ENCODE results near the gene MAP3K4. TPM values are rescaled to one million over a fixed set of nuclear protein-coding genes. Genes with fewer than 3 reads are reported as not detected.

The MAP3K4 gene
- polyA plus RNA-seq, 1 donor from 2014 or later: 31.0 TPM

DNA sequence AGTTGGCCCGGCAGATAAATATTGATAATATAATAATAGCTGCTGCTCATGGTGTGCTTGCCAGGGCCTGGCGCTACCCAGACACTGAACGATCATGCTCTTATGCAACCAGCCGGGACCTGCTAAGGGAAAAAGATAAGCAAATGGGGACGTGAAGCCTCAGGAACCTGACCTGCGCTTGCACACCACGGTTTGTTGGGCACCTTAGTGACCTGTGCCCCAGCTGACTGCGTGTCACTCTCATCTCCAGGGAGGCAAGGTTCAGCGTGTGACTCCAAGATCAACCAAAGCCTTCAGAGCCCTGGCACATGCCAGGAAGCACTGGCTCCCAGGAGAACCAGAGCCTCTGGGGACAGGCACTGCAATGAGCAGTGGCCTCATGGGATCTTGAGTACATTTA is 171.2 kb downstream of the MAP3K4 start:
- Histone ChIP-seq H3K79me2 (replicated peaks; ENCODE audit: insufficient read depth, low read length) (peaks cover 6% of the 10 kb centered on the region), H3K4me3 (ENCODE audit: low read length) (no peak overlapping the region), H3K4me2 (ENCODE audit: low read length) (no peak overlapping the region), H4K20me1 (ENCODE audit: insufficient read depth) (no peaks in the 10 kb centered on the region), H3K9me2 (ENCODE audit: insufficient read depth, low read length) (no peaks in the 10 kb centered on the region), H3K27ac (ENCODE audit: low read length) (no peak overlapping the region), H2AFZ (ENCODE audit: low read depth, low read length) (no peak overlapping the region), H3K36me3 (ENCODE audit: insufficient read depth, low read length) (peaks cover 13% of the 10 kb centered on the region), H3K9ac (ENCODE audit: low read length) (no peak overlapping the region), H3K9me3 (ENCODE audit: low read length) (no peaks in the 10 kb centered on the region), H3K27me3 (ENCODE audit: insufficient read depth, low read depth, low read length) (no peaks in the 10 kb centered on the region), H3F3A (ENCODE audit: insufficient read depth, low read length, poor library complexity, severe bottlenecking) (no peaks in the 10 kb centered on the region)
- TF ChIP-seq EZH2 (IDR thresholded peaks at IDR 0.05; ENCODE audit: borderline replicate concordance, insufficient read depth, low read length, poor library complexity, severe bottlenecking) (no peak), MXI1 (conservative IDR thresholded peaks at IDR 0.05; ENCODE audit: poor library complexity, severe bottlenecking) (no peak), POLR2AphosphoS5 (IDR thresholded peaks at IDR 0.05) (no peak), TAF1 (IDR thresholded peaks at IDR 0.05; ENCODE audit: low read depth) (no peak)
- TF ChIP-seq, protein P1, sequence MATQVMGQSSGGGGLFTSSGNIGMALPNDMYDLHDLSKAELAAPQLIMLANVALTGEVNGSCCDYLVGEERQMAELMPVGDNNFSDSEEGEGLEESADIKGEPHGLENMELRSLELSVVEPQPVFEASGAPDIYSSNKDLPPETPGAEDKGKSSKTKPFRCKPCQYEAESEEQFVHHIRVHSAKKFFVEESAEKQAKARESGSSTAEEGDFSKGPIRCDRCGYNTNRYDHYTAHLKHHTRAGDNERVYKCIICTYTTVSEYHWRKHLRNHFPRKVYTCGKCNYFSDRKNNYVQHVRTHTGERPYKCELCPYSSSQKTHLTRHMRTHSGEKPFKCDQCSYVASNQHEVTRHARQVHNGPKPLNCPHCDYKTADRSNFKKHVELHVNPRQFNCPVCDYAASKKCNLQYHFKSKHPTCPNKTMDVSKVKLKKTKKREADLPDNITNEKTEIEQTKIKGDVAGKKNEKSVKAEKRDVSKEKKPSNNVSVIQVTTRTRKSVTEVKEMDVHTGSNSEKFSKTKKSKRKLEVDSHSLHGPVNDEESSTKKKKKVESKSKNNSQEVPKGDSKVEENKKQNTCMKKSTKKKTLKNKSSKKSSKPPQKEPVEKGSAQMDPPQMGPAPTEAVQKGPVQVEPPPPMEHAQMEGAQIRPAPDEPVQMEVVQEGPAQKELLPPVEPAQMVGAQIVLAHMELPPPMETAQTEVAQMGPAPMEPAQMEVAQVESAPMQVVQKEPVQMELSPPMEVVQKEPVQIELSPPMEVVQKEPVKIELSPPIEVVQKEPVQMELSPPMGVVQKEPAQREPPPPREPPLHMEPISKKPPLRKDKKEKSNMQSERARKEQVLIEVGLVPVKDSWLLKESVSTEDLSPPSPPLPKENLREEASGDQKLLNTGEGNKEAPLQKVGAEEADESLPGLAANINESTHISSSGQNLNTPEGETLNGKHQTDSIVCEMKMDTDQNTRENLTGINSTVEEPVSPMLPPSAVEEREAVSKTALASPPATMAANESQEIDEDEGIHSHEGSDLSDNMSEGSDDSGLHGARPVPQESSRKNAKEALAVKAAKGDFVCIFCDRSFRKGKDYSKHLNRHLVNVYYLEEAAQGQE (IDR thresholded peaks at IDR 0.05; ENCODE audit: borderline replicate concordance): no peak

DNA sequence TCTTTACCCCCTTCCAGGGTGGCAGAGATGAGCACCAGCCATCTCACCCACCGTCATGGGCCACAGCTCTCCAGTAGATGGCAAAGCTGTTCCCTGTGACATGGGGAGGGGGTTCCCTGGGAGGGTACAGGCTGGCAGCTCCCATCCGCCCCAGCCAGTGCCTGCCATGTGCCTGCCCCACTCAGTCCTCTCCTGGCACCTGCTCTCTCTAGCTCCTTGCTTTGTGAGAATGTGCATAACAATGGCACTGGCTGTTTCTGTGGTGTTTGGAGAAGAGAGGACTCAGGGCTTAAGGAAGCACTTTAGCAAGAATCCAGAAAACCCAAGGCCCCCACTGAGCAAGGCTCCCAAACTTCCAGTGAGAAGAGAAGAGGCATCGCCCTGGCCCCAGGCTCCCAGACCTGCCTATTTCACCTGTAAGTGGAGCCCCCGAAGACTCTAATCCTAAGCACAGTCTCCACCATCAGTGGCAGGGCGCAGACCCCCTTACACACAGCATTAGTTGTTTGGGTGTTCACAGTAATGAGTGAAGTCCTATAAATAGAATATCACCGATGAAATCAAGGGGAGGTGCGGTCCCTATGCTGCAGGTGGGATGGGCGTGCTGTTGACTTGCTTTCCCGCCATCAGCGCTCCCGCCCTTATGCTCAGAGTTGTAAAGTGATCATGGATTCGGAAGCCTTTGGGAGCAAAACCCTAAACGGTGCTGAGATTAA is 172.1 kb downstream of the MAP3K4 start:
- H3K36me3 ChIP-seq (ENCODE audit: insufficient read depth, low read length): peaks cover 13% of the 10 kb centered on the region
- H3K4me3 ChIP-seq (ENCODE audit: low read length): no peak overlapping the region
- H3F3A ChIP-seq (ENCODE audit: insufficient read depth, low read length, poor library complexity, severe bottlenecking): no peaks in the 10 kb centered on the region
- no peak overlapping the region for H3K27ac ChIP-seq (ENCODE audit: low read length)
- no peaks in the 10 kb centered on the region for H3K27me3 ChIP-seq (ENCODE audit: insufficient read depth, low read depth, low read length)
- H2AFZ ChIP-seq (ENCODE audit: low read depth, low read length): no peak overlapping the region
- no peaks in the 10 kb centered on the region for H3K9me3 ChIP-seq (ENCODE audit: low read length)
- no peaks in the 10 kb centered on the region for H3K9me2 ChIP-seq (ENCODE audit: insufficient read depth, low read length)
- H4K20me1 ChIP-seq (ENCODE audit: insufficient read depth): no peaks in the 10 kb centered on the region
- peaks cover 9% of the 10 kb centered on the region for H3K79me2 ChIP-seq (replicated peaks; ENCODE audit: insufficient read depth, low read length)
- TF ChIP-seq, protein P1 (IDR thresholded peaks at IDR 0.05; ENCODE audit: borderline replicate concordance): no peak
- no peak for TF ChIP-seq POLR2AphosphoS5 (IDR thresholded peaks at IDR 0.05)
- no peak overlapping the region for H3K4me2 ChIP-seq (ENCODE audit: low read length)
- H3K9ac ChIP-seq (ENCODE audit: low read length): no peak overlapping the region

DNA sequence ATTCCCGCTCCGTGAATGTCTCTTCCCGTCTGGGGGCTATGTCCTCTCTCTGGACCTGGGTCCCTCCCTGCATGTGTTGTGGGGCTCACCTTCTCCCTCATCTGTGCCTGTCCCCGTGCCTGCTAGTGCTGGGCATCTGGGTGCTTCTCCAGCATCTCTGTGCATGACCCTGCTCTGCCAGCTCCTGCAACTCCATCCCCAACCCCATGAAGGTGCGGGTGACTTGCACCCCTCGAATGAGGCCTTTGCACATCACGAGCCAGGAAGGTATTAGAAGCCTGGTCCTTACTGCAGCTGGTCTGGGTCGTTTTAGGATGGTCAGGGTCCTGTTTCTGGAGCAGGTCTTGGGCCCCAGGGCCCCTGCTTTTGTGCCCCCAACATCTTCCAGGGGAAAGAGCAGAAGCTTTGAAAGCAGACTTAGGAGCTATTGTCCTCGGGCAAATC is 172.6 kb downstream of the MAP3K4 start:
- Histone ChIP-seq H3K27me3 (ENCODE audit: insufficient read depth, low read depth, low read length) (no peaks in the 10 kb centered on the region), H3K9me2 (ENCODE audit: insufficient read depth, low read length) (no peaks in the 10 kb centered on the region), H3K79me2 (replicated peaks; ENCODE audit: insufficient read depth, low read length) (peaks cover 14% of the 10 kb centered on the region), H2AFZ (ENCODE audit: low read depth, low read length) (no peak overlapping the region), H3K4me2 (ENCODE audit: low read length) (no peak overlapping the region), H3K9ac (ENCODE audit: low read length) (no peak overlapping the region), H3F3A (ENCODE audit: insufficient read depth, low read length, poor library complexity, severe bottlenecking) (no peaks in the 10 kb centered on the region), H3K4me3 (ENCODE audit: low read length) (no peak overlapping the region), H3K36me3 (ENCODE audit: insufficient read depth, low read length) (peaks cover 13% of the 10 kb centered on the region), H4K20me1 (ENCODE audit: insufficient read depth) (no peaks in the 10 kb centered on the region), H3K27ac (ENCODE audit: low read length) (no peak overlapping the region), H3K9me3 (ENCODE audit: low read length) (no peaks in the 10 kb centered on the region)
- TF ChIP-seq TAF1 (IDR thresholded peaks at IDR 0.05; ENCODE audit: low read depth) (no peak), EP300 (conservative IDR thresholded peaks at IDR 0.05; ENCODE audit: poor library complexity, severe bottlenecking) (no peak), RAD21 (conservative IDR thresholded peaks at IDR 0.05) (no peak)
